CD14-positive monocyte (primary cell): ENCODE data around the gene LRRN4. TPM values are rescaled to one million over a fixed set of nuclear protein-coding genes. Genes with fewer than 3 reads are reported as not detected.

Source experiments
- DNase-seq, 3 donors: peaks; one replicate each; pipeline ENCODE4 v3.0.0-alpha.2; 2011 to 2022
- H2AFZ ChIP-seq: 2 replicates; pipeline ENCODE4 v1.6.0; 2012; ENCODE audit warnings: mild to moderate bottlenecking, low read depth, low read length, inconsistent platforms; ENCODE audit not compliant: insufficient read depth, poor library complexity, severe bottlenecking
- H3K27ac ChIP-seq, 2 donors: 1 replicate in 1 of 2; 2 replicates in 1 of 2; pipeline ENCODE4 v1.5.1; 2012 to 2013; ENCODE audit warnings: low read length in 2 of 2, control low read depth in 1 of 2, inconsistent platforms in 1 of 2, low read depth in 1 of 2, mild to moderate bottlenecking in 1 of 2
- H3K27me3 ChIP-seq, 2 donors: one replicate each; pipeline versions ENCODE4 v1.6.0 to v1.6.1; 2011 to 2013; ENCODE audit warnings: low read length in 2 of 2; ENCODE audit not compliant: control insufficient read depth in 2 of 2, insufficient read depth in 2 of 2
- H3K36me3 ChIP-seq, 2 donors: replicated peaks in 1 of 2; 1 replicate in 1 of 2; 2 replicates in 1 of 2; pipeline versions ENCODE4 v1.5.1 to v1.6.1; 2012 to 2013; ENCODE audit warnings: low read length in 2 of 2, control low read depth in 1 of 2, inconsistent platforms in 1 of 2, mild to moderate bottlenecking in 1 of 2; ENCODE audit not compliant: insufficient read depth in 2 of 2, control insufficient read depth in 1 of 2
- H3K4me1 ChIP-seq, 2 donors: 1 replicate in 1 of 2; 2 replicates in 1 of 2; pipeline versions ENCODE4 v1.5.1 to v1.6.1; 2012 to 2013; ENCODE audit warnings: low read length in 2 of 2, control low read depth in 1 of 2, inconsistent platforms in 1 of 2, mild to moderate bottlenecking in 1 of 2, moderate library complexity in 1 of 2; ENCODE audit not compliant: insufficient read depth in 2 of 2, control insufficient read depth in 1 of 2
- H3K4me2 ChIP-seq: replicated peaks from 2 replicates; pipeline ENCODE3; 2012; ENCODE audit warnings: low read length, moderate library complexity, mild to moderate bottlenecking; ENCODE audit not compliant: poor library complexity, severe bottlenecking; ENCODE audit errors: extremely low read depth
- H3K4me3 ChIP-seq, 3 experiments: fragments of 200-600 bp in 1 of 3; sonication (generic) in 1 of 3; replicated peaks in 1 of 3; 1 replicate in 2 of 3; 2 replicates in 1 of 3; pipeline ENCODE4 v1.5.1; 2011 to 2013; ENCODE audit warnings: low read length in 3 of 3, mild to moderate bottlenecking in 3 of 3, control low read depth in 2 of 3, low read depth in 2 of 3, inconsistent platforms in 1 of 3, moderate library complexity in 1 of 3
- H3K79me2 ChIP-seq: 2 replicates; pipeline ENCODE4 v1.6.0; 2012; ENCODE audit warnings: mild to moderate bottlenecking, control low read depth, inconsistent platforms, low read length, moderate library complexity; ENCODE audit not compliant: insufficient read depth
- H3K9ac ChIP-seq: 2 replicates; pipeline ENCODE4 v1.6.0; 2017; ENCODE audit warnings: low read length, mild to moderate bottlenecking; ENCODE audit not compliant: insufficient read depth, poor library complexity, severe bottlenecking
- H3K9me3 ChIP-seq, 2 donors: replicated peaks in 1 of 2; 1 replicate in 1 of 2; 2 replicates in 1 of 2; pipeline versions ENCODE4 v1.5.1 to v1.6.1; 2012 to 2013; ENCODE audit warnings: low read length in 2 of 2, control low read depth in 1 of 2; ENCODE audit not compliant: control insufficient read depth in 1 of 2, insufficient read depth in 1 of 2
- H4K20me1 ChIP-seq: 2 replicates; pipeline ENCODE4 v1.6.0; 2012; ENCODE audit warnings: mild to moderate bottlenecking, low read length, control low read depth, moderate library complexity; ENCODE audit not compliant: insufficient read depth
- H3K27ac Mint-ChIP-seq, 7 donors: one replicate each; pipeline ENCODE4 v1.8.0; 2020; ENCODE audit warnings: mild to moderate bottlenecking in 7 of 7, mixed read lengths in 7 of 7, moderate library complexity in 6 of 7, inconsistent platforms in 2 of 7
- H3K27me3 Mint-ChIP-seq, 3 donors: one replicate each; pipeline ENCODE4 v1.8.0; 2021 to 2022; ENCODE audit warnings: low read depth in 3 of 3, mild to moderate bottlenecking in 3 of 3, mixed read lengths in 3 of 3, moderate library complexity in 3 of 3, inconsistent platforms in 1 of 3
- H3K36me3 Mint-ChIP-seq, 2 donors: one replicate each; pipeline ENCODE4 v1.8.0; 2020; ENCODE audit warnings: mixed read lengths in 2 of 2, inconsistent platforms in 1 of 2, mild to moderate bottlenecking in 1 of 2
- H3K4me1 Mint-ChIP-seq: one replicate; pipeline ENCODE4 v1.8.0; 2020; ENCODE audit warnings: mild to moderate bottlenecking, mixed read lengths
- H3K4me3 Mint-ChIP-seq, 2 donors: one replicate each; pipeline ENCODE4 v1.8.0; 2020; ENCODE audit warnings: mild to moderate bottlenecking in 2 of 2, mixed read lengths in 2 of 2, moderate library complexity in 1 of 2
- H3K9me3 Mint-ChIP-seq, 7 donors: one replicate each; pipeline ENCODE4 v1.8.0; 2020 to 2022; ENCODE audit warnings: mixed read lengths in 7 of 7, mild to moderate bottlenecking in 6 of 7, moderate library complexity in 6 of 7, inconsistent platforms in 2 of 7
- CTCF ChIP-seq: fragments of 200-600 bp; IDR thresholded peaks from one replicate; pipeline ENCODE4 v1.8.0; 2022; ENCODE audit warnings: antibody characterized with exemption, mild to moderate bottlenecking
- WGBS: methylation state at CpG from one replicate; pipeline ENCODE4 v1.1.5; 2013; ENCODE audit warnings: missing lambda C conversion rate; ENCODE audit not compliant: insufficient coverage; 5-methylcytosine and 5-hydroxymethylcytosine counted together
- intact Hi-C, 2 donors: fragments of 100-400 bp; cut with micrococcal nuclease; formaldehyde crosslinking; loops; one replicate each; pipeline versions ENCODE4 v1.15.0 to v1.15.1; 2023
- polyA plus RNA-seq, 3 donors: library from polyadenylated mRNA; depleted of rRNA in 1 of 3; unstranded in 2 of 3; stranded (reverse) in 1 of 3; fragments of 300-500 nt in 2 of 3; fragments of >200 nt in 1 of 3; fragmentation: Illumina TruSeq in 2 of 3; gene quantifications; 1 replicate in 2 of 3; 2 replicates in 1 of 3; pipeline ENCODE4 v1.2.3, GENCODE V29; 2012 to 2021

The LRRN4 gene
- polyA plus RNA-seq, 3 donors = not detected

DNA sequence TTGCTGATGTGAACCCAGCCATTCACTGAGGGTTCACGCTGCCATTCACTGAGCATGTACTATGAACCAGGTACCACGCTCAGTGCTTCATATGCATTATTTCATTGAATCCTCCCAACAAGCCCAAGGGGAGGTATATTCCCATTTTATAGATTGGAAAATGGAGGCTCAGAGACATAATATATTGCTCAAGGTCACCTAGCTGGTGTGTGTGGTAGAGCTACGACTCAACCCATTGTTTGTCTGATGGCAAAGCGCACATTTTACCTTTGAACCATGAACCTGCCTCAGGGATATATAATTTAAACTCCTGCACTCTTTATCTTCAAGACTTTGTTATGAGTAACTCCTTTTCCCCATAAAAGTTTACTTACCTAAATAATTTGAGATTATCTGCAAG is 40.7 kb upstream of the LRRN4 start:
- no peaks in the 10 kb centered on the region for H3K36me3 Mint-ChIP-seq
- no peak overlapping the region for H3K27ac Mint-ChIP-seq
- H3K9me3 Mint-ChIP-seq = no peaks in the 10 kb centered on the region
- Histone ChIP-seq H3K79me2 (no peaks in the 10 kb centered on the region), H2AFZ (no peak overlapping the region), H3K36me3 (no peaks in the 10 kb centered on the region), H3K4me2 (no peak overlapping the region), H3K4me1 (peaks cover 0 to 4% of the 10 kb centered on the region in 2 donors), H3K4me3 (no peak overlapping the region), H3K9me3 (no peaks in the 10 kb centered on the region), H3K9ac (no peak overlapping the region), H4K20me1 (no peaks in the 10 kb centered on the region), H3K27ac (no peak overlapping the region), H3K27me3 (no peaks in the 10 kb centered on the region)
- TF ChIP-seq CTCF = no peak
- H3K4me3 Mint-ChIP-seq = no peak overlapping the region
- DNase-seq = no peak
- no CpG with 5 or more reads among the region's 4 CpGs for WGBS
- intact Hi-C loops = no loop called here
- H3K4me1 Mint-ChIP-seq = peaks cover 27% of the 10 kb centered on the region
- H3K27me3 Mint-ChIP-seq = peaks cover 0 to 2% (median 0%) of the 10 kb centered on the region in 3 donors

DNA sequence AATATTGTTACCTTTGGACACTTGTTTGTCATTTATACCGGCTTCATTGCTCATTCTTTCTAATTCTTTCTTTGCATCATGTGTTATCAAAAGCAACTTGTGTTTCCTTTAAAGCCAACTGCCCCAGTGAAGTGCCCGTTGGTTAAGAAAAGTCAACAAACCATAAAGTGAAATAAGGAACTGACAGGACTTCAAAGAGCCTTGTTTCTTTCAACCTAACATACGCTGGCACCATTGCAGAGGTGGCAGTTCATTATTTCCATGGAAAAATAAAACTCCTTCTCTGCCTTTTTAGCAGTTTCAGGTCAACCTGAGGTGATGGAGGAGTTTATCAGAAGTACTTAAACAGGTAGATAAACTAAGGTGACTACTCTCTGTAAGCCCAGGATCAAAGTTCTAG is 40.2 kb upstream of the LRRN4 start:
- 10% methylated on average over 2 of the region's 3 CpGs for WGBS
- Histone ChIP-seq H3K4me2 (no peak overlapping the region), H3K4me3 (no peak overlapping the region), H3K27me3 (no peaks in the 10 kb centered on the region), H3K27ac (no peak overlapping the region), H2AFZ (no peak overlapping the region), H3K4me1 (peaks cover 0 to 4% of the 10 kb centered on the region in 2 donors), H3K9ac (no peak overlapping the region), H4K20me1 (no peaks in the 10 kb centered on the region), H3K36me3 (no peaks in the 10 kb centered on the region), H3K79me2 (no peaks in the 10 kb centered on the region), H3K9me3 (no peaks in the 10 kb centered on the region)
- no peaks in the 10 kb centered on the region for H3K36me3 Mint-ChIP-seq
- intact Hi-C loops = no loop called here
- H3K27me3 Mint-ChIP-seq = peaks cover 0 to 2% (median 0%) of the 10 kb centered on the region in 3 donors
- peaks cover 24% of the 10 kb centered on the region for H3K4me1 Mint-ChIP-seq
- no peak for DNase-seq
- H3K4me3 Mint-ChIP-seq = no peak overlapping the region
- H3K27ac Mint-ChIP-seq = no peak overlapping the region
- no peak for TF ChIP-seq CTCF
- no peaks in the 10 kb centered on the region for H3K9me3 Mint-ChIP-seq
